K562 (cell line): ENCODE measurements around the gene ZNF213. TPM values are rescaled to one million over a fixed set of nuclear protein-coding genes. Genes with fewer than 3 reads are reported as not detected.

Experiments used
- ATAC-seq: fragments of 200-7000 bp; cut with Tn5 transposase; 3 replicates; pipeline ENCODE4 v1.9.1; 2020; ENCODE audit warnings: moderate library complexity
- BruUV-seq: library from RNA; stranded (reverse); fragments of 400-500 nt; replicated peaks from 2 replicates; lab custom pipeline; 2021; lab: Mats Ljungman, UMichigan
- CTCF ChIA-PET: fragments of 300-600 bp; formaldehyde crosslinking; extraction: SDS; loops from one replicate; lab custom pipeline; 2021; ENCODE audit warnings: low intra/inter-chr PET ratio; lab: Yijun Ruan, JAX
- POLR2A ChIA-PET: fragments of 300-600, 350-650 bp; sonication (Branson Sonifier 250); formaldehyde crosslinking; extraction: SDS; loops from one replicate; lab custom pipeline; 2021; ENCODE audit warnings: antibody characterized with exemption, inconsistent platforms; lab: Yijun Ruan, JAX
- DNase-seq, 4 experiments: peaks; one replicate each; pipeline versions ENCODE4 v3.0.0 to v3.0.0-alpha.2; 2011 to 2018; ENCODE audit warnings: low spot score in 3 of 4, mixed read lengths in 3 of 4; ENCODE audit errors: extremely low read depth in 1 of 4
- FAIRE-seq: peaks from 2 replicates; lab custom pipeline; 2011; peaks lifted over from hg19 to GRCh38; lab: Jason Lieb, UNC
- H2AFZ ChIP-seq: 2 replicates; pipeline ENCODE4 v1.6.0; 2011; ENCODE audit warnings: low read depth, low read length, control low read depth, inconsistent platforms
- H3K27ac ChIP-seq: fragments of 200-600 bp; 3 replicates; pipeline ENCODE4 v1.8.0; 2011; ENCODE audit warnings: low read depth, mild to moderate bottlenecking, control low read depth, inconsistent platforms, low read length, moderate library complexity, mixed read lengths; ENCODE audit errors: extremely low read depth
- H3K27me3 ChIP-seq, 2 experiments: fragments of 300-600 bp in 1 of 2; 2 replicates in 1 of 2; 3 replicates in 1 of 2; pipeline versions ENCODE4 v1.6.0 to v1.8.0; 2011; ENCODE audit warnings: inconsistent platforms in 2 of 2, low read length in 2 of 2, mild to moderate bottlenecking in 1 of 2, mixed read lengths in 1 of 2, moderate library complexity in 1 of 2; ENCODE audit not compliant: control insufficient read depth in 2 of 2, insufficient read depth in 2 of 2
- H3K36me3 ChIP-seq: fragments of 300-600 bp; 3 replicates; pipeline ENCODE4 v1.8.0; 2011; ENCODE audit warnings: mild to moderate bottlenecking, low read length, inconsistent platforms; ENCODE audit not compliant: control insufficient read depth, insufficient read depth
- H3K4me1 ChIP-seq, 2 experiments: fragments of 200-600 bp in 1 of 2; replicated peaks in 1 of 2; 2 replicates in 1 of 2; 3 replicates in 1 of 2; pipeline versions ENCODE4 v1.5.1 to v1.8.0; 2011; ENCODE audit warnings: inconsistent platforms in 2 of 2, low read length in 2 of 2, mild to moderate bottlenecking in 1 of 2, mixed read lengths in 1 of 2, moderate library complexity in 1 of 2; ENCODE audit not compliant: control insufficient read depth in 2 of 2, insufficient read depth in 2 of 2
- H3K4me2 ChIP-seq: 2 replicates; pipeline ENCODE4 v1.6.1; 2011; ENCODE audit warnings: low read length, control low read depth, inconsistent platforms, mixed read lengths; ENCODE audit not compliant: insufficient read depth
- H3K4me3 ChIP-seq: fragments of 200-600 bp; sonication (generic), shearing (Covaris generic); 2 replicates; pipeline ENCODE4 v1.5.1; 2016; ENCODE audit warnings: control low read depth, inconsistent platforms
- H3K79me2 ChIP-seq: fragments of 200-600 bp; 3 replicates; pipeline ENCODE4 v1.8.0; 2011; ENCODE audit warnings: low read length, inconsistent platforms; ENCODE audit not compliant: control insufficient read depth, insufficient read depth
- H3K9ac ChIP-seq, 2 experiments: 2 replicates each; pipeline versions ENCODE4 v1.6.0 to v1.6.1; 2011; ENCODE audit warnings: low read depth in 2 of 2, low read length in 2 of 2, control low read depth in 1 of 2, inconsistent platforms in 1 of 2, mild to moderate bottlenecking in 1 of 2, mixed read lengths in 1 of 2; ENCODE audit not compliant: insufficient read depth in 1 of 2
- H3K9me1 ChIP-seq: one replicate; pipeline ENCODE4 v1.6.0; 2011; ENCODE audit warnings: inconsistent platforms, mild to moderate bottlenecking, low read length, moderate library complexity; ENCODE audit not compliant: control insufficient read depth, insufficient read depth
- H3K9me3 ChIP-seq: replicated peaks from 2 replicates; pipeline ENCODE4 v1.5.1; 2011; ENCODE audit warnings: low read depth, low read length, inconsistent platforms; ENCODE audit not compliant: control insufficient read depth, insufficient read depth
- H4K20me1 ChIP-seq: replicated peaks from 2 replicates; pipeline ENCODE4 v1.6.1; 2011; ENCODE audit warnings: low read length, inconsistent platforms, mixed read lengths; ENCODE audit not compliant: control insufficient read depth, insufficient read depth
- CHD7 ChIP-seq: fragments of 200-600 bp; sonication (generic); IDR thresholded peaks from one replicate; pipeline ENCODE4 v1.6.1; 2012; ENCODE audit warnings: mild to moderate bottlenecking, low read depth, low read length, inconsistent platforms
- GABPA ChIP-seq: fragments of 200-800 bp; sonication (Bioruptor generic); conservative IDR thresholded peaks from 2 replicates; pipeline ENCODE4 v1.6.1; 2016; ENCODE audit warnings: low read depth, missing genetic modification characterization, missing compliant biosample characterization
- GTF2A2 ChIP-seq: IDR thresholded peaks from 2 replicates; pipeline ENCODE4 v1.6.1; 2016; ENCODE audit warnings: mild to moderate bottlenecking, missing genetic modification characterization, missing compliant biosample characterization
- POLR2AphosphoS2 ChIP-seq: IDR thresholded peaks from 2 replicates; pipeline ENCODE4 v1.6.1; 2012; ENCODE audit warnings: low read length, improper control_type of control experiment
- TAF9B ChIP-seq: fragments of 450-650 bp; IDR thresholded peaks from 2 replicates; pipeline ENCODE4 v1.6.1; 2018; ENCODE audit warnings: mild to moderate bottlenecking; ENCODE audit not compliant: partially characterized antibody
- ZFP1 ChIP-seq: fragments of 450-650 bp; formaldehyde crosslinking; IDR thresholded peaks from 2 replicates; pipeline ENCODE4 v1.4.0; 2020; ENCODE audit warnings: mild to moderate bottlenecking, mixed read lengths
- ZNF253 ChIP-seq: fragments of 250-450 bp; sonication (Bioruptor Pico); conservative IDR thresholded peaks from 2 replicates; pipeline ENCODE4 v1.6.1; 2021; ENCODE audit warnings: mild to moderate bottlenecking
- WGBS: fragments of 100-300 bp; shearing (Covaris generic); methylation state at CpG from one replicate; pipeline ENCODE4 v1.1.6; 2016; ENCODE audit warnings: low coverage, mixed read lengths; ENCODE audit not compliant: insufficient coverage; ENCODE audit errors: missing lambda C conversion rate; 5-methylcytosine and 5-hydroxymethylcytosine counted together
- in situ Hi-C: fragments of 300-500 bp; cut with MboI; formaldehyde crosslinking; loops from 4 replicates; pipeline ENCODE4 v1.15.0; 2018; ENCODE audit warnings: inconsistent platforms, mixed read lengths
- intact Hi-C: fragments of 100-400 bp; cut with micrococcal nuclease; formaldehyde crosslinking; loops from 2 replicates; pipeline ENCODE4 v1.14.2; 2022
- polyA plus RNA-seq, 8 experiments: library from polyadenylated mRNA; depleted of rRNA in 4 of 8; stranded (reverse) in 5 of 8; unstranded in 3 of 8; fragments of >200 nt; fragmentation: Nextera tagmentation in 2 of 8; fragmentation: Illumina TruSeq in 1 of 8; extraction: Ambion mirVana in 2 of 8; extraction: Trizol in 1 of 8; gene quantifications; 2 replicates each; pipeline versions ENCODE4 v1.2.1 to v1.2.3, GENCODE V29; 2011 to 2014; ENCODE audit warnings: inconsistent platforms in 1 of 8, missing spikeins in 1 of 8
- total RNA-seq, 7 experiments: library from RNA; depleted of rRNA in 6 of 7; stranded (reverse); fragments of >200 nt in 6 of 7; fragmentation: Illumina TruSeq in 2 of 7; extraction: Trizol in 2 of 7; gene quantifications; 2 replicates each; pipeline versions ENCODE4 v1.2.1 to v1.2.3, GENCODE V29; 2011 to 2021; ENCODE audit warnings: low replicate concordance in 1 of 7
- TF ChIP-seq, protein P1 (sequence below): fragments of 450-650 bp; conservative IDR thresholded peaks from 2 replicates; pipeline ENCODE4 v1.6.1; 2016; ENCODE audit warnings: missing genetic modification characterization, low read depth, mild to moderate bottlenecking, control low read depth, missing compliant biosample characterization

Gene ZNF213
- total and polyA plus RNA-seq, 9 of the 15 experiments (the other 6 are each of a cell fraction or from before 2014, with no cell fraction given) = 0.49 to 10.0 (median 1.8) TPM

GRCh38 chr16:3098459-3099394 is 36.1 kb upstream of the ZNF213 start, which contains the start of gene ZSCAN10:
ZSCAN10 (minus strand) TSS chr16:3099294; CDS start chr16:3092937, 6,357 bp downstream.
- no peaks in the 10 kb centered on the region for H3K9me3 ChIP-seq
- no TSS peak for BruUV-seq
- CTCF ChIA-PET = no interaction called here
- no peak for DNase-seq
- in situ Hi-C loops (no loop called here), intact Hi-C loops (no loop called here)
- WGBS = 57% methylated on average over 18 of the region's 21 CpGs
- H3K4me3 ChIP-seq = no peak within 1 kb of the TSS
- peak within 1 kb of the TSS; percentile 19; the same call in 1 of the 3 replicates for H3K27ac ChIP-seq
- no peaks in the 10 kb centered on the region for H3K36me3 ChIP-seq
- H3K4me2 ChIP-seq = peak within 1 kb of the TSS; percentile 87
- peak within 1 kb of the TSS; percentile 99 for H2AFZ ChIP-seq
- FAIRE-seq = no peak
- no peak for ATAC-seq
- H3K9me1 ChIP-seq = no peaks in the 10 kb centered on the region
- no peaks in the 10 kb centered on the region; a peak in 1 of 5 replicates for H3K27me3 ChIP-seq
- POLR2A ChIA-PET = interaction anchor here (0.8 to 1.6 kb wide), 3 partner anchors 30 to 60 kb away, joined by 3 to 4 read pairs (median 3); no protein-coding TSS in a partner anchor
- no peaks in the 10 kb centered on the region for H4K20me1 ChIP-seq
- no peaks in the 10 kb centered on the region for H3K79me2 ChIP-seq
- H3K4me1 ChIP-seq = peaks cover 19 to 29% of the 10 kb centered on the region in 2 experiments
- peak within 1 kb of the TSS; percentile 60 to 78 for H3K9ac ChIP-seq
- TF ChIP-seq ZNF253 (CRISPR knock-in tag) (no peak), GABPA (tag) (no peak), ZFP1 (no peak), POLR2AphosphoS2 (no peak), CHD7 (no peak), TAF9B (no peak), GTF2A2 (tag) (no peak)
- TF ChIP-seq, protein P1, sequence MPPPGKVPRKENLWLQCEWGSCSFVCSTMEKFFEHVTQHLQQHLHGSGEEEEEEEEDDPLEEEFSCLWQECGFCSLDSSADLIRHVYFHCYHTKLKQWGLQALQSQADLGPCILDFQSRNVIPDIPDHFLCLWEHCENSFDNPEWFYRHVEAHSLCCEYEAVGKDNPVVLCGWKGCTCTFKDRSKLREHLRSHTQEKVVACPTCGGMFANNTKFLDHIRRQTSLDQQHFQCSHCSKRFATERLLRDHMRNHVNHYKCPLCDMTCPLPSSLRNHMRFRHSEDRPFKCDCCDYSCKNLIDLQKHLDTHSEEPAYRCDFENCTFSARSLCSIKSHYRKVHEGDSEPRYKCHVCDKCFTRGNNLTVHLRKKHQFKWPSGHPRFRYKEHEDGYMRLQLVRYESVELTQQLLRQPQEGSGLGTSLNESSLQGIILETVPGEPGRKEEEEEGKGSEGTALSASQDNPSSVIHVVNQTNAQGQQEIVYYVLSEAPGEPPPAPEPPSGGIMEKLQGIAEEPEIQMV = no peak
